Left colon (tissue), 2 donors: ENCODE measurements around the gene ZNF280C. TPM values are rescaled to one million over a fixed set of nuclear protein-coding genes. Genes with fewer than 3 reads are reported as not detected.

Experiments used
- ATAC-seq: fragments of 200-7000 bp; cut with Tn5 transposase; one replicate; pipeline ENCODE4 v1.9.1; 2020; ENCODE audit warnings: mild to moderate bottlenecking, moderate library complexity
- DNase-seq, 2 donors: peaks; one replicate each; pipeline ENCODE4 v3.0.0-alpha.2; 2020
- intact Hi-C, 2 donors: fragments of 100-400 bp; cut with DNase I in 1 of 2; cut with micrococcal nuclease in 1 of 2; formaldehyde crosslinking; loops; one replicate each; pipeline versions ENCODE4 v1.11.2 to v1.14.0; 2022; cut with DNase I, micrococcal nuclease
- total RNA-seq, 2 donors: library from RNA; stranded (reverse); fragmentation: NEBNext Ultra II Directional; extraction: Animal tissue kit (Norgen Biotek cat#: 25700); gene quantifications; one replicate each; pipeline ENCODE4 v1.2.1, GENCODE V29; 2021
- donor health status: DM: no; HTN: no; CAD: no.
- donor health status: DM: yes; HTN: yes; CAD: no.

Gene ZNF280C
- total RNA-seq, 2 donors from 2014 or later = 2.7 to 2.9 TPM

DNA sequence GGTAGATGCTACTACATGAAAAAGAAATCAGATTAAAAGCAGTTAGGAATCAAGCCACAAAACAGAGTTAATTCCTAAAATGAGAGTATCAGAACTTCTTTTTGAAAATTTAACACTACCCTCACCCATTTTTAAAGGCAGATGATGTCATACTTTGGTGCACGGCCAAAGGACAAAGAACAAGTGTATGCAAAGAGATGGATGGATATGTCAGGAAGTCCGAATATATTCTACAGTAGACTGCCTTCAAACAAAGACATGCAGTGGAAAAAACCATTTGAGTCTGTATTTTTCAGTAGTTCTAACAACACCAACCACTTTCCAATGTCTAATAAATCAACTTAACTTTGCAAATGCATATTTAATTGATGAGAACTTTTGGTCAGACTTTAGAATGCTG, 105.3 kb downstream of the ZNF280C start:
- DNase-seq (no peak), ATAC-seq (no peak)
- intact Hi-C loops = no loop called here

DNA sequence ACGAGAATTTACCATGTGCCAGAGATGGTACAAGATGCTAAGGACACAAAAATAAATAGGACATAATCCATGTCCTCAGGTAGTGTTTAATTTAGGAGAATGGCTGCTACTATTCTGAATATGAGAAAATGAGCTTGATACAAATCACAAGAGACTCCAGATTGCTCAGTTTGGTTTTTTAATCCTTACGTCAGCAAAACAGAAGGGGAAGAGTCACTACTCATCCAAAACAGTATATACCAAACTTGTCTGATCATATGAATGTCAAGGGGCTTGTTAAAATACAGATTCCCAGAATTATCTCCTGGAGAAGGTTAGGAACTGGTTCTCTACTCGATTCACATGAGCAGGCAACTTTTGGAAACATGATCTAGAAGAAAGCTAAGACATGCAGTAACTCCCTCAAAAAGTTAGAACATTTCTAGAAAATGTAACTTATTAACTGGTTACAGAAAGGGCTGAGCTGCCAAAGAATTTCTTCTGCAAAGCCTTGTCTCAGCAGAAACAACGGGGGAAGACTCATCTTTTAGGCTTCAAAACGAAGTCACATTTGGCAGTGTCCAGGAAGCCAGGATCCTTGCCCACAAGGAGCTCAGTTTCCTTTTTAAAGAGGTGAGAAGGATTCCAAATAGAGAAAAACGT, 106.5 kb downstream of the ZNF280C start:
- DNase-seq = no peak
- no peak for ATAC-seq

DNA sequence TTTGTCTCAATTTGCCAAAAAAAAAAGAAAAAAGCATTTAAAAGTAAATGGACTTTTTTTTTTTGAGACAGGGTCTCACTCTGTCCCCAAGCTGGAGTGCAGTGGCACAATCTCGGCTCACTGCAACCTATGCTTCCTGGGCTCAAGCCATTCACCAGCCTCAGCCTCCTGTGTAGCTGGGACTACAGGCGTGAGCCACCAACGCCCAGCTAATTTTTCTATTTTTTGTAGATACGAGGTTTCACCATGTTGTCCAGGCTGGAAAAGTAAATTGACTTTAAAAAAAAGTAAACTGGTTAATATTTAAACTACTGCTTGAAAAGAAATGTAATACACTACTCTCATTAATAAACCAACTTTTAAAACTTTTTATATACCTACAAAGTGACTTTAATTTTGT, 108.9 kb downstream of the ZNF280C start:
- no peak for DNase-seq
- intact Hi-C loops = no loop called here
- no peak for ATAC-seq

More for the DNA sequence above, 106.5 kb downstream of the ZNF280C start:
- intact Hi-C loops = no loop called here

DNA sequence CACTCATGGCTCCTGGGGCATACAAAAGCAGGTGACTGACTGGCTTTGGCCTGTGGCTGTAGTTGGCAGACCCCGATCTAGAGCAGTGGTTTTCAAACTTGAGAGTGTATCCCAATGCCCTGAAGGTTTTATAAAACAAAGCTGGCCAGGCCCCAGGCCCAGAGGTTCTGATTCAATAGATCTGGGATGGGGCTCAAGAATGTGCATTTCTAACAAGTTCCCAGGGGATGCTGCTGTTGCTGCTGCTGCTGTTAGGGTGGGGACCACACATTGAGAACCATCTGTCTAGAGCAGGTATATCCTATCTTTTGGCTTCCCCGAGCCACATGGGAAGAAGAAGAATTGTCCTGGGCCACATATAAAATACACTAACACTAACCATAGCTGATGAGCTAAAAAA, 110.4 kb downstream of the ZNF280C start:
- no peak for DNase-seq
- intact Hi-C loops = no loop called here
- no peak for ATAC-seq

DNA sequence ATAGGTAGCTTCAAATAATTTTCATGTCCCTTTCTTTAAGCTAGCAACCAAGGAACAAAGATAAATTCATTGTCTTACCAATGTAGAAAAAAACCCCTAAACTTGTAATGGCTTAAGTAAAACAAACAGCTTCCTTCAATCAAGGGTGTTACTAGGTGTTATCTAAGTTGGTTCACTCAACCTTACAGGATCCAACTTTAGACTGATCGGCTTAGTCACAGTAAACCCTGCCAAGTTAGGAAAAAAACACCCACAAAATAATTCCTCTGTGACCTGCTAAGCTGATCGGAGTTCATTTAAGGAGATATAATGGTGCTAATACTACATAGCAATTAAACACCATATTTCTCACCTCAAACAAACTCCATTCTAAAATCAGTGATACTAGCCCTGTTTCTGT, 113.1 kb downstream of the ZNF280C start:
- no peak for ATAC-seq
- intact Hi-C loops = no loop called here
- DNase-seq = no peak

Other genes with a start within 250 kb of the ZNF280C start
- 10 to 100 TPM; 39.8 to 61.9 TPM for gene ELF4, start 158.4 kb downstream of the ZNF280C start, total RNA-seq
- 10 to 100 TPM; 67.0 to 76.9 TPM for gene AIFM1, start 103.1 kb downstream of the ZNF280C start, total RNA-seq
- gene RAB33A, start 96.9 kb downstream of the ZNF280C start, total RNA-seq = under 1 TPM in 1 of 2 donors, not detected in 1; 0.34 TPM
- gene SLC25A14, start 71.0 kb upstream of the ZNF280C start, total RNA-seq = 1 to 10 TPM; 6.3 to 7.8 TPM
- gene GPR119, start 116.8 kb upstream of the ZNF280C start, total RNA-seq = under 1 TPM; 0.31 to 0.78 TPM
- gene RBMX2, start 133.1 kb upstream of the ZNF280C start, total RNA-seq = 10 to 100 TPM; 11.4 to 13.0 TPM